Activated T-cell treated with anti-CD3 and anti-CD28 coated beads for 1 hour (primary cell): ENCODE results near the gene SPOCK2.
A peak's percentile ranks its signal among the peaks of the same experiment; 100 is the strongest.

ENCODE experiments used
- DNase-seq: peaks from one replicate; pipeline ENCODE4 v3.0.0-alpha.2; 2020; ENCODE audit warnings: low read depth

The SPOCK2 gene

GRCh38 chr10:72107325-72108003, 19.1 kb upstream of the SPOCK2 start:
- DNase-seq = no peak

- DNase-seq = no peak
These were observed 18.5 kb upstream of the SPOCK2 start for GRCh38 chr10:72106896-72107295.

GRCh38 chr10:72106154-72106849, 18.0 kb upstream of the SPOCK2 start:
- DNase-seq = no peak

GRCh38 chr10:72105710-72106109, 17.4 kb upstream of the SPOCK2 start:
- no peak for DNase-seq

- DNase-seq = no peak
These were observed 16.7 kb upstream of the SPOCK2 start for GRCh38 chr10:72105098-72105475.

GRCh38 chr10:72104472-72105097, 16.2 kb upstream of the SPOCK2 start:
- DNase-seq = no peak

- no peak for DNase-seq
These were observed 11.2 kb upstream of the SPOCK2 start for GRCh38 chr10:72099600-72099921.

GRCh38 chr10:72098836-72099599, 10.7 kb upstream of the SPOCK2 start:
- no peak for DNase-seq

- no peak for DNase-seq
These were observed 10.0 kb upstream of the SPOCK2 start for GRCh38 chr10:72098301-72098835.

GRCh38 chr10:72097448-72098300, 9.3 kb upstream of the SPOCK2 start:
- DNase-seq = no peak

- DNase-seq = no peak
These were observed 8.0 kb upstream of the SPOCK2 start for GRCh38 chr10:72096115-72097000.

- no peak for DNase-seq
These were observed 6.8 kb upstream of the SPOCK2 start for GRCh38 chr10:72095195-72095594.

GRCh38 chr10:72094574-72094973, 6.2 kb upstream of the SPOCK2 start:
- DNase-seq = no peak

GRCh38 chr10:72093450-72093849, 5.1 kb upstream of the SPOCK2 start:
- DNase-seq = no peak

- DNase-seq = no peak
These were observed 4.6 kb upstream of the SPOCK2 start for GRCh38 chr10:72092987-72093386.

GRCh38 chr10:72092171-72092924, 4.0 kb upstream of the SPOCK2 start:
- DNase-seq = no peak

GRCh38 chr10:72090326-72090725, 2.0 kb upstream of the SPOCK2 start:
- no peak for DNase-seq

- no peak for DNase-seq
These were observed 1.3 kb upstream of the SPOCK2 start for GRCh38 chr10:72089618-72090017.

GRCh38 chr10:72088889-72089575, 681 bp upstream of the SPOCK2 start:
- peak; percentile 45 for DNase-seq
